Measurements from ENCODE around the gene SYNM.
A peak's percentile ranks its signal among the peaks of the same experiment; 100 is the strongest.
"Not testable (repeated sequence)": the region's sequence is repeated elsewhere in the genome, so short reads cannot be mapped to it uniquely, and the experiment has no call there.

SYNM gene

DNA sequence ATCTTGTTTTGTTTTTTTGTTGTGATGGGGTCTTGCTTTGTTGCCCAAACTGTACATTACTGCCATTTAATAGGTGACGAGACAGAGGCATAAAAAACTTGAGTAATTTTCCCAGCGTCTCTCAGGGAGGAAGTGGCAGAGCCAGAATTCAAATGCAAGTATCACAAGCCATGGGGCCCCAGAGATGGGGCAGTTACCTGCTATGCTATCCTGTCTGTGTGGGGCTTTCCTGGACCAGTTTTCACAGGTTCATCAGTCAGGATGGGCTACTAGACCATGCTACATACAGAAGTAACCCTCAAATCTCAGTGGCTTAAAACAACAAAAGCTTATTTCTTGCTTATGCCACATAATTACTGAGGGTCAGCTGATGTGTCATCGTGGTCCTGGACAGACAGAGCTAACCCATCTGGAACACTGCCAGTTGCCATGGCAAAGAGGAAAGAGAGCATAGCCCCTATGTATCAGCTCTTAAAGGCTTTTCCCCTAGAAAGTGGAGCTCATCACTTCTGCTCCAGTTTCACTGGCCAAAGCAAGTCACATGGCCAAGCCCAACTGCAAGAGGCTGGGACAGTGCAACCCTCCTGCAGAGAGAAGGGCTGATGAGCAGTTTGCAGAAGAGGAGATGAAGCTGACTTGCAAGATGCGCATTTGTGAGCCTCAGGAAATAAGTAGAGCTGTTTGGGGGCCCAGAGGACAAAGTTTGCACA lies 31.7 kb upstream of the SYNM start:
- Mint-ChIP-seq H3K4me1 (peaks cover 7% of the 10 kb centered on the region), H3K27me3 (peaks cover 19% of the 10 kb centered on the region), H3K4me3 (no peak overlapping the region), H3K9me3 (no peaks in the 10 kb centered on the region), H3K27ac (no peak overlapping the region), H3K36me3 (no peaks in the 10 kb centered on the region)
- CTCF ChIA-PET, result interaction anchor here (0.9 to 1.8 kb wide), 5 partner anchors 13 to 630 kb away, joined by 3 to 5 read pairs (median 4); no protein-coding TSS in a partner anchor
- DNase-seq, result no peak

DNA sequence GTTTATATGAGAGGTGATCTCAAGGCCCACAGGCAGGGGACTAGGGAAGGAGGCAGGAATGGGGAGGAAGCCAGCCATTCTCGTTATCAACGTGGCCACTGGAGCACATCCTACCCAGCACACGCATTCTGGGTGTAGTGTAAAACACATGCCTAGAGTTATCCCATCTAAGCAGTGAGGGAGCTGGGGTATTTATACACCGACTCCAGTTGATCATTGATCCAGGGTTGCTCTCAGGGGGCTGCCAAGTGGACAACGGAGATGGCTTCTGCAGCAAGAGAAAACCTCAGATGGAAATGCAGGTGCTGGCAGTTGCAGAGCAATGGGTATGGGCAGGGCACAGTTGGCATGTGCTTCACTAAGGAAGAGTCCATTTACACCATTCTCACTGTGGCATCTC lies 30.4 kb upstream of the SYNM start:
- no peak overlapping the region for H3K4me3 Mint-ChIP-seq

DNA sequence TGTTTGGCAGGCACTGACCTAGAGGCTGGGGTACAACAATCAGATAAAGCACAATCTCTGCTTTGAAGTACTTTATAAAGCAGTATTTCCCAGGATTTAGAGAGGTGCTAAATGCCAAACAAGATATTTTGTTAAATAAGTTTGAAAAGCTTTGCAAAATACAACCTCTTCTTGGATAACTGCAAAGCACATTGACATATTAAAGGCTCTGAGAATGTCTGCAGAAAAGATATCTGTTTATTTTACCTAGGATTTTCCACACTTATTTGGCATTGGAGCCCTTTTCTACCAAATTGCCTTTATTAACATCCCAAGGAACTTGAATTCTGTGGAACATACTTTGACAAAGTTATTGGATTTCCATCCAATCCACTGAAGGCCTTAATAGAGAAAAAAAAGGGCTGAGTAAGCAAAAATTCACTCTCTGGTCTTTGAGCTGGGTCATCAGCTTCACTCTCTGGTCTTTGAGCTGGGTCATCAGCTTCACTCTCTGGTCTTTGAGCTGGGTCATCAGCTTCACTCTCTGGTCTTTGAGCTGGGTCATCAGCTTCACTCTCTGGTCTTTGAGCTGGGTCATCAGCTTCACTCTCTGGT lies 29.7 kb upstream of the SYNM start:
- CTCF ChIA-PET, result interaction anchor here (1.0 to 3.7 kb wide), 5 partner anchors 14 to 556 kb away, joined by 3 to 20 read pairs (median 12); no protein-coding TSS in a partner anchor
- H3K4me3 Mint-ChIP-seq, H3K27ac Mint-ChIP-seq, DNase-seq, H3K36me3 Mint-ChIP-seq, H3K4me1 Mint-ChIP-seq, H3K9me3 Mint-ChIP-seq: not testable (repeated sequence)
- H3K27me3 Mint-ChIP-seq, result peaks cover 19% of the 10 kb centered on the region

More for the DNA sequence above, 30.4 kb upstream of the SYNM start:
- no peak overlapping the region for H3K27ac Mint-ChIP-seq
- no peaks in the 10 kb centered on the region for H3K36me3 Mint-ChIP-seq
- peaks cover 19% of the 10 kb centered on the region for H3K27me3 Mint-ChIP-seq
- peaks cover 7% of the 10 kb centered on the region for H3K4me1 Mint-ChIP-seq
- CTCF ChIA-PET, result interaction anchor here (1.1 to 3.7 kb wide), 5 partner anchors 12 to 633 kb away, joined by 3 to 18 read pairs (median 4); no protein-coding TSS in a partner anchor
- DNase-seq, result no peak
- no peaks in the 10 kb centered on the region for H3K9me3 Mint-ChIP-seq

DNA sequence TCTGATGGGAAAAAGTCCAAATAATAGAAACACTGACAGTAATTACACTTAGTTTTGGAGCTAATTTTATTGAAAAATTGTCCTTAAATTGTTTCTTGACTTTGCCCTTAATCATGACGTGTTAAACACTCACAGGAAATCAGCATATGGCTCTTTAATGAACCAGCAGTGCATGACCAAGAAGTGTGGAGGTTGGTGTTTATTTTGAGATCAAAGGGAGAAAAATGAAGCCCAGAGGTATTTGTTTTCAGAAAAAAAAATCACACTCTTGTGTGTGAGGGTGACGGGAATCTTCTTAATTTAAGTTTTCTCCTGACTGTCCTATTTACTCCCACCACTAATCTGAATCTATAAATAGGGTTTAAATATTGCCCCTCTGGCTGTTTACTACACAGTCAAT lies 28.8 kb upstream of the SYNM start:
- Mint-ChIP-seq H3K9me3 (no peaks in the 10 kb centered on the region), H3K27ac (no peak overlapping the region), H3K36me3 (no peaks in the 10 kb centered on the region), H3K4me1 (peaks cover 7% of the 10 kb centered on the region), H3K27me3 (peaks cover 19% of the 10 kb centered on the region), H3K4me3 (no peak overlapping the region)
- no peak for DNase-seq
- CTCF ChIA-PET, result interaction anchor here (0.6 to 3.7 kb wide), 20 partner anchors 9 to 636 kb away, joined by 3 to 20 read pairs (median 3); no protein-coding TSS in a partner anchor

DNA sequence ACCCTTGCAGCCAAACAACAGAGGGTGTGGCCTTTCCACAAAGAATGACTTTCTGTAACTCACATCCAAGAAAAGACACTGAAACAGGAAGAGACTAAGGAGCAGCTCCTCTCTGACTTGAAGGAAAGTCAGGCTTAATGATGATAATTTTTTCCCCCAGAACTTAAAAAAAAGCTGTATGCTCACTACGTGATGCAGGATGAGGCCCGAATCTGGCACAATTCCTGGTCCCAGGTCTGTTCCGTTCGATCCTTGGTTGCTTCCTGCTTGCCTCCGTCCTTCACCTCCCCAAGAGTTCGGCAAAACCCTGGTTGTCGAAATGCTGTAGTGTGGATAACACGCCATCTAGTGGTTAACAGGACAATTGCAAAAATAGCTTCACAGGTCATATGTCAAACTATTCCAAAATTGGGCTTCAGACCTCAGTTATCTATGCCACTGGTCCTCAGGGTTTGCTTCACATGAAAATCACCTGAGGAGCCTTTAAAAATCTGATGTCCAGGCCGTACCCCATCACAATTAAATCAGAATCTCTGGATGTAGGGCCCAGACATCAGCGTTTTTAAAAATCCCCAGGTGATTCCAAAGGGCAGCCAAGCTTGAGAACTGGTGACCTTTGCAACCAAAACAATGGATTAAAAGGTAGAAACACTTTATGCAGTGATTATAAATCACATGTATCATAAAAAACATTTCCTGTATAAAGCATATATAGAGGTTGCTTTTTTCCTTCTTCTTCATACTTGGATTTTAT lies 28.1 kb upstream of the SYNM start:
- CTCF ChIA-PET, result interaction anchor here (0.6 to 3.7 kb wide), 23 partner anchors 8 to 636 kb away, joined by 3 to 20 read pairs (median 3); no protein-coding TSS in a partner anchor
- Mint-ChIP-seq H3K27me3 (peaks cover 19% of the 10 kb centered on the region), H3K9me3 (no peaks in the 10 kb centered on the region), H3K4me1 (peaks cover 7% of the 10 kb centered on the region), H3K4me3 (peak overlapping the region; percentile 48), H3K36me3 (no peaks in the 10 kb centered on the region), H3K27ac (no peak overlapping the region)
- peak; percentile 50 for DNase-seq

DNA sequence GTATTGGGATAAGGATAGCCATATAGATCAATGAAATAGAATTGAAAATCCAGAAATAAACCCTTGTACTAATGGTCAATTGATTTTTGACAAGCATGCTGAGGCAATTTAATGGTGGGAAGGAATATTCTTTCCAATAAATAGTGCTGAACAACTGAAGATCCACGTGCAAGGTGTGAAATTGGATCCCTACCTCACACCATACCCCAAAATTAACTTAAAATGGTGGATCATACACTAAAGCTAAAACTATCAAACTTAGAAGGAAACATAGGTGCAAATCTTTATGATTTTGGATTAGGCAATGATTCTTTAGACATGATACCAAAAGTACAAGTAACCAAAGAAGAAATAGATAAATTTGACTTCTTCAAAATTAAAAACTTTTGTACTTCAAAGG lies 22.1 kb upstream of the SYNM start:
- DNase-seq, result no peak
- no peak overlapping the region for H3K4me3 Mint-ChIP-seq
- peaks cover 10% of the 10 kb centered on the region for H3K27me3 Mint-ChIP-seq
- H3K27ac Mint-ChIP-seq, result no peak overlapping the region
- H3K36me3 Mint-ChIP-seq, result no peaks in the 10 kb centered on the region
- H3K9me3 Mint-ChIP-seq, result no peaks in the 10 kb centered on the region
- H3K4me1 Mint-ChIP-seq, result no peaks in the 10 kb centered on the region
- CTCF ChIA-PET, result interaction anchor here (1.3 kb wide), 1 partner anchor 18 kb away, joined by 3 read pairs; no protein-coding TSS in a partner anchor

DNA sequence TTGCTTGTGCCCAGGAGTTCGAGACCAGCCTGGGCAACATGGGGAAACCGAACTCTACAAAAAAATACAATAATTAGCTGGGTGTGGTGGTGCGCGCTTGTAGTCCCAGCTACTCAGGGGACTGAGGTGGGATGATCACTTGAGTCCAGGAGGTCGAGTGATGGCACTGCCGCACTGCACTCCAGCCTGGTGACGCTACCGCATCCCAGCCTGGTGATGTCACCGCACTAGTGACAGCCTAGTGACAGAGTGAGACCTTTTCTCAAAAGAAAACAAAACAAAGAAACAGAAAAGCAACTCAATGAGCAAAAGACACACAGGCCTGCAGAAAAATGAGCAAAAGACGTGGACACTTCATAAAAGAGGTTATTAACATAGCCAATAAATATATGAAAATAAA lies 19.9 kb upstream of the SYNM start:
- CTCF ChIA-PET, result no interaction called here
- no peak for DNase-seq
- H3K4me1 Mint-ChIP-seq, result peaks cover 2% of the 10 kb centered on the region
- no peaks in the 10 kb centered on the region for H3K36me3 Mint-ChIP-seq
- no peaks in the 10 kb centered on the region for H3K9me3 Mint-ChIP-seq
- no peak overlapping the region for H3K4me3 Mint-ChIP-seq
- no peak overlapping the region for H3K27ac Mint-ChIP-seq
- peaks cover 13% of the 10 kb centered on the region for H3K27me3 Mint-ChIP-seq

DNA sequence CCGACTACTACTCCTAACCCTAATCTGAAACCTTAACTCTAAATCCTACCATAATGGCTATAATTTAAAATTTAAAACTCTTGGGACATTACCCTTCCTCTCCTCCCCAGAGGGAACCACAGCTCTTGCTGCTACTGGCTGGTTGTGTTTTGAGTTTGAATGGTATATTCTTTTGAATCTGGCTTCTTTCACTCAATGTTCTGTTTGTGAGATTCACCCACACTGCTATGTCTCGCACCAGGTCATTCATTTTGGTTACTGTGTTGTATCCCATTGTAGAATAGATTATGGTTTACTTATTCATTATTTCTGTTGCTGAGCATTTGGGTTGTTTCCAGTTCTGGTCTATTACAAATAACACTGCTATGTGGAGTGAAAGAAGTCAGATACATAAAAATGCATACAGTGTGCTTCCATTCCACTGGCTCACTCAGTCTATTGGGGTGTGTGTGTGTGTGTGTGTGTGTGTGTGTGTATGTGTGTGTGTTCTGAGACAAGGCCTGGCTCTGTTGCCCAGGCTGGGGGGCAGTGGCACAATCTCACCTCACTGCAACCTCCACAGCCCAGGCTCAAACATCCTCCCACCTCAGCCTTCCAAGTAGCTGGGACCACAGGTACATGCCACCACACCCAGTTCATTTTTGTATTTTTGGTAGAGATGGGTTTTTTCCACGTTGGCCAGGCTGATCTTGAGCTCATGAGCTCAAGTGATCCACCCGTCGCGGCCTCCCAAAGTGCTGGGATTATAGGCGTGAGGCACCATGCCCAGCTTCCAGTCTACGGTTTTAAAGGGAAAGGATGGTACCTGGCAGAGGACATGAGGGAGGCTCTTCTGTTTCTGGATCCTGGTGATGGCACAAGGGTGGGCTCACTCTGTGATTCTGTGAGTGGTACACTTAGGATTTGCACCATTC lies 19.2 kb upstream of the SYNM start:
- peaks cover 18% of the 10 kb centered on the region for H3K27me3 Mint-ChIP-seq
- DNase-seq, result no peak
- H3K27ac Mint-ChIP-seq, result no peak overlapping the region
- CTCF ChIA-PET, result interaction anchor here (1.7 kb wide), 1 partner anchor 12 kb away, joined by 5 read pairs; no protein-coding TSS in a partner anchor
- peaks cover 6% of the 10 kb centered on the region for H3K4me1 Mint-ChIP-seq
- H3K4me3 Mint-ChIP-seq, result no peak overlapping the region
- H3K9me3 Mint-ChIP-seq, result no peaks in the 10 kb centered on the region
- H3K36me3 Mint-ChIP-seq, result no peaks in the 10 kb centered on the region

DNA sequence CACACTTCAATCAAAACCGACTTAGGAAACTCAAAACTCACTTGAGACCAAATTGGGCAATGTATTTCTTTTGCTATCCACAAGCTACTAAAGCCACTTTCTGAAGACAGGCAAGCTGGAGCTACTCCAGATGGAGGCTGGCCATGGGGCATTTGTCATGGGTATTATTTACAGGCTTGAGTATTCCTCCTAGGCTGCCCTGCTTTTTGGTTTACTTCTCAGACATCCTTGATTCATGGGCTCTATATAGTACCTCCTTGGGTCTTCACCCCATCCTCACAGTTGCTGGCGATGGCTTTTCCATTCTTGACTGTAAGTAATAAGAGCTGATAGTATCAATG lies 18.6 kb upstream of the SYNM start:
- no peak for DNase-seq
- CTCF ChIA-PET, result interaction anchor here (1.7 kb wide), 1 partner anchor 12 kb away, joined by 5 read pairs; no protein-coding TSS in a partner anchor
- H3K4me3 Mint-ChIP-seq, result no peak overlapping the region

DNA sequence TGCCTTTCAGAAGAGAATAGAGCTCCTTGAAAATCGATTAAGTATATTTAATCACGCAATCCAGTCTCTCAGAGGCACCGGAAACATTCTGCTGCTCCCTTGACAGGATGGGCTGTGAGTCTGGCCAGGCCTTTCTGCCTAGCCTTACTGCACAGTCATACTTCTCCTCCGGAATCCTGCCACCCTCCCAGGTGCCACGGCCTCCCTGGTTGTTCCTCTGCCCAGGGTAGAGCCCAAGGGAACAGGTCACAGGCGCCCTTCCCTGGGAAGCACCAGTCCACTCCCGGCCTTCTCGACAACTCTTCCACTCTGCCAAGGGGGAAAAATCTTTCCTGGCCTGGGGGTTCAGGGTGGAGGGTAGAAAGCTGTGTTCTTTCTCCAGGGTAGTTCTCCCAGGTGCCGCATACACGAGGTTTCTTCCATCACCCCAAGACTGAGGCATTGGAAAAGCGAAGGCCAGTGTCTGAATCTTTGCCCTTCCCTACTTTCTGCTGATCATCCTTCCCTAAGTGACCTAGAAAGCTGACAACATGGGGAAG lies 17.4 kb upstream of the SYNM start:
- peaks cover 9% of the 10 kb centered on the region for H3K4me1 Mint-ChIP-seq
- H3K9me3 Mint-ChIP-seq, result no peaks in the 10 kb centered on the region
- CTCF ChIA-PET, result interaction anchor here (0.6 to 0.7 kb wide), 3 partner anchors 13 to 1098 kb away, joined by 3 to 4 read pairs (median 3); no protein-coding TSS in a partner anchor
- H3K27me3 Mint-ChIP-seq, result peaks cover 13% of the 10 kb centered on the region
- DNase-seq, result no peak
- H3K36me3 Mint-ChIP-seq, result no peaks in the 10 kb centered on the region
- no peak overlapping the region for H3K4me3 Mint-ChIP-seq
- H3K27ac Mint-ChIP-seq, result no peak overlapping the region

More for the DNA sequence above, 18.6 kb upstream of the SYNM start:
- Mint-ChIP-seq H3K27me3 (peaks cover 18% of the 10 kb centered on the region), H3K27ac (no peak overlapping the region), H3K36me3 (no peaks in the 10 kb centered on the region), H3K9me3 (no peaks in the 10 kb centered on the region), H3K4me1 (peaks cover 9% of the 10 kb centered on the region)

DNA sequence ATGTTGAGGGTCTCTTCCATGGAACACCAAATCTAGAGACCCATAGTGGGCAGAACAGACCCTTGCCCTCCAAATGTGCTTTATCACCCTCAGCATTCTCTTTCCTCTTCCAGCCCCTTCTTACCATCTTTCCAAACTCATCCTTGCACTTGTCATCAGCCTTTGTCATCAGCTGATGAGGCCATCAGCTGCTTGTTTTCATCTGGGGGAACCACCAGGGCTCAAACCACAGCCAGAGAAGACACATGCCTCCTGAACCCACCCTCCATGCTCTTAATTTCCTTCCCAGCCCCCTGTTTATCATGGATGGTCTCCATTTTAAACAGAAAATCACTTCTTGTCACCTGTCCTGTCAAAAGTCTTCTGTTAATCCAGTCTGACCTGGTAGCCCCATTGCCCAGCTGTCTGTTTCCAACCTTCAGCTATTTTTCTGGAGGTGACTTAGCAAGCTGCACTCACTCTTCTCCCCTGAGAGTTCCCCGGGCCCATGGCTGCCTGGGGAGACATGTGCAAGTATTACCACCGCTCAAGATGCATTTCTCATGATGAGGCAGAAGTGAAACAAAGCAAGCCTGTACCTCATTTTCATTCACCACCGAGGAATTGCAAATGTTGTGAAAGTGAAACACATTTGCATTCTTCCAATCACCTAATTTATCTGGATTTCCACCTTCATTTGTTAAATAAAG lies 14.7 kb upstream of the SYNM start:
- H3K36me3 Mint-ChIP-seq, result no peaks in the 10 kb centered on the region
- CTCF ChIA-PET, result interaction anchor here (1.0 to 1.6 kb wide), 4 partner anchors 11 to 122 kb away, joined by 3 to 6 read pairs (median 4); no protein-coding TSS in a partner anchor
- H3K4me1 Mint-ChIP-seq, result peaks cover 11% of the 10 kb centered on the region
- DNase-seq, result peak; percentile 28
- H3K27me3 Mint-ChIP-seq, result peaks cover 13% of the 10 kb centered on the region
- H3K4me3 Mint-ChIP-seq, result no peak overlapping the region
- H3K9me3 Mint-ChIP-seq, result no peaks in the 10 kb centered on the region
- H3K27ac Mint-ChIP-seq, result no peak overlapping the region

DNA sequence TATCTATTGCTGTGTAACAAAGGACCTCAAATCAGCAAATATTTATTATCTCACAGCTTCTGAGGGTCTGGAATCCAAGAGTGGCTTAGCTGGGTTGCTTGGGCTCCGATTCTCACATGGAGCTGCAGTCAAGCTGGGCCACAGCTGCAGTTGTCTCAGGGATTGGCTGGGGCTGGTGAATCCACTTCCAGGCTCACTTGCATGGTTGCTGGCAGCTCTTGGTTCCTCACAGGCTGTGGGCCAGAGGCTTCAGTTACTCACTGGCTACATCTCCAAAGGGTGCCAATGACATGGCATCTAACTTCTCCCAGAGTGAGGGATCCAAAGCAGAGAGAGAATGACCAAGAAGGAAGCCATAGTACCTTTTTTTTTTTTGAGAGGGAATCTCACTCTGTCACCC lies 13.9 kb upstream of the SYNM start:
- CTCF ChIA-PET, result interaction anchor here (1.0 to 1.7 kb wide), 5 partner anchors 10 to 122 kb away, joined by 3 to 6 read pairs (median 4); no protein-coding TSS in a partner anchor
- DNase-seq, result no peak
- H3K27me3 Mint-ChIP-seq, result peaks cover 13% of the 10 kb centered on the region
- peaks cover 11% of the 10 kb centered on the region for H3K4me1 Mint-ChIP-seq
- H3K9me3 Mint-ChIP-seq, result no peaks in the 10 kb centered on the region
- H3K27ac Mint-ChIP-seq, result no peak overlapping the region
- no peak overlapping the region for H3K4me3 Mint-ChIP-seq
- no peaks in the 10 kb centered on the region for H3K36me3 Mint-ChIP-seq
